ENCODE results near the gene OLFM1. TPM values are rescaled to one million over a fixed set of nuclear protein-coding genes. Genes with fewer than 3 reads are reported as not detected.

The OLFM1 gene
- 29.3 TPM for polyA plus RNA-seq
- long read RNA-seq, donor 1, partial matches to known transcripts, result 0 of 8 reads
- long read RNA-seq, donor 1, other reads (novel, unspliced or antisense), result 0 of 8 reads
- long read RNA-seq, donor 2, transcript OLFM1-204 (6 exons, 2,444 nt), result major isoform, 6 of 12 reads
- long read RNA-seq, donor 2, partial matches to known transcripts, result 0 of 12 reads
- long read RNA-seq, donor 2, other reads (novel, unspliced or antisense), result 0 of 12 reads
- long read RNA-seq, donor 3, result 0 reads
- long read RNA-seq, donor 4, result 0 reads
- long read RNA-seq, donor 5, transcript OLFM1-201 (6 exons, 2,591 nt), result minor isoform, 5 of 19 reads
- long read RNA-seq, donor 5, transcript OLFM1-208 (4 exons, 1,057 nt), result minor isoform, 5 of 19 reads
- long read RNA-seq, donor 5, transcript OLFM1-204 (6 exons, 2,444 nt), result major isoform, 6 of 19 reads
- long read RNA-seq, donor 5, partial matches to known transcripts, result 0 of 19 reads
- long read RNA-seq, donor 5, other reads (novel, unspliced or antisense), result 0 of 19 reads
- long read RNA-seq, donor 6, transcript OLFM1-204 (6 exons, 2,444 nt), result major isoform, 6 of 14 reads
- long read RNA-seq, donor 6, transcript OLFM1-208 (4 exons, 1,057 nt), result minor isoform, 5 of 14 reads
- long read RNA-seq, donor 6, partial matches to known transcripts, result 0 of 14 reads
- long read RNA-seq, donor 6, other reads (novel, unspliced or antisense), result 0 of 14 reads
- long read RNA-seq, donor 7, partial matches to known transcripts, result 15 of 28 reads
- long read RNA-seq, donor 7, other reads (novel, unspliced or antisense), result 0 of 28 reads
- long read RNA-seq, donor 8, transcript OLFM1-204 (6 exons, 2,444 nt), result major isoform, 7 of 14 reads
- long read RNA-seq, donor 8, partial matches to known transcripts, result 0 of 14 reads
- long read RNA-seq, donor 8, other reads (novel, unspliced or antisense), result 0 of 14 reads
- long read RNA-seq, donor 9, transcript OLFM1-201 (6 exons, 2,591 nt), result major isoform, 5 of 17 reads
- long read RNA-seq, donor 9, transcript OLFM1-202 (4 exons, 1,014 nt), result major isoform, 5 of 17 reads
- long read RNA-seq, donor 9, partial matches to known transcripts, result 0 of 17 reads
- long read RNA-seq, donor 9, other reads (novel, unspliced or antisense), result 0 of 17 reads
- long read RNA-seq, donor 10, transcript OLFM1-204 (6 exons, 2,444 nt), result major isoform, 5 of 14 reads
- long read RNA-seq, donor 10, partial matches to known transcripts, result 0 of 14 reads
- long read RNA-seq, donor 10, other reads (novel, unspliced or antisense), result 0 of 14 reads
- long read RNA-seq, donor 11, partial matches to known transcripts, result 0 of 7 reads
- long read RNA-seq, donor 11, other reads (novel, unspliced or antisense), result 0 of 7 reads

DNA sequence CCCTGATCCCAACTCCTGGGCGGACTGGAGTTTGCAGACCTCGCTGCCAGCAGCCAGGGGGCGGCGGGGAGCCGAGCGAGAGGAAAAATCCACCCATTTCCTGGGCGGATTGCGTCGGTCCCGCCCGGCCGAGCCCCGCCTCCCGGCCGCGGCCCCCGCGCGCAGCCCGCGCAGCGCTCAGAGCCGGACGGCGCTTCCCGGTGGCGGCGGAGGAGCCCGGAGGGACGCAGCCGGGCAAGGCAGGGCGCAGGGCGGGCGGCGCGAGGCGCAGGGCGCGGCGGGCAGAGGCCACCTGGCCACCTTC, at the start of gene OLFM1:
Gene OLFM1 (plus strand): TSS at position 180 of the 304 bp plus-strand sequence. CDS start 322 bp downstream, outside the sequence.
- H3K4me1 ChIP-seq (ENCODE audit: control insufficient read depth, insufficient read depth, low read length), result peaks cover 10% of the 10 kb centered on the region
- H3K27ac ChIP-seq (ENCODE audit: low read length), result no peak within 1 kb of the TSS
- H3K9me3 ChIP-seq (ENCODE audit: control insufficient read depth, low read depth, low read length), result peaks cover 13% of the 10 kb centered on the region
- peak; percentile 41 to 67 for DNase-seq
- no CpG with 5 or more reads among the region's 40 CpGs for WGBS (ENCODE audit: insufficient coverage, low lambda C conversion rate)
- peak within 1 kb of the TSS; percentile 21 for H3K4me3 ChIP-seq (ENCODE audit: low read length)
- H3K36me3 ChIP-seq (ENCODE audit: control insufficient read depth, insufficient read depth, low read length), result no peaks in the 10 kb centered on the region
- peaks cover 48% of the 10 kb centered on the region for H3K27me3 ChIP-seq (ENCODE audit: control insufficient read depth, insufficient read depth, low read length)

- no peak overlapping the region for H3K4me3 ChIP-seq (ENCODE audit: low read length)
- H3K27me3 ChIP-seq (ENCODE audit: control insufficient read depth, insufficient read depth, low read length), result no peaks in the 10 kb centered on the region
- H3K4me1 ChIP-seq (ENCODE audit: control insufficient read depth, insufficient read depth, low read length), result no peaks in the 10 kb centered on the region
- DNase-seq, result no peak
- WGBS (ENCODE audit: insufficient coverage, low lambda C conversion rate), result no CpG with 5 or more reads among the region's 13 CpGs
- H3K36me3 ChIP-seq (ENCODE audit: control insufficient read depth, insufficient read depth, low read length), result no peaks in the 10 kb centered on the region
- H3K9me3 ChIP-seq (ENCODE audit: control insufficient read depth, low read depth, low read length), result no peaks in the 10 kb centered on the region
- no peak overlapping the region for H3K27ac ChIP-seq (ENCODE audit: low read length)
Observed at GRCh38 chr9:135038331-135038730, 49.1 kb upstream of the OLFM1 start.

DNA sequence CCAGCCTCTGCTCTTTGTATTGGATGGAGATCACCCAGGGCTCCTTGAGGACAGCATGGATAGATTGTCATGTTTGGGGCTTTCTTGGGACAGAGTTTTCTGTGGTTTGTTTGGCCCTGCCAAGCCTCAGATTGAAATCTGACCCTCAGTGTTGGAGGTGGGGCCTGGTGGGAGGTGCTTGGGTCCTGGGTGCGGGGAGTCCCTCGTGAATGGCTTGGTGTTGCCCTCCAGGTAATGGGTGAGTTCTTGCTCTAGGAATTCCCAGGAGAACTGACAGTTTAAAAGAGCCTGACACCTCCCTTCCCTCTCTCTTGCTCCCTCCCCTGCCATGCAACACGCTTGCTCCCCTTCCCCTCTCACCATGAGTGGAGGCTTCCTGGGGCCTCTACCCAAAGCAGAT, 48.6 kb upstream of the OLFM1 start:
- no peak for DNase-seq
- no peaks in the 10 kb centered on the region for H3K36me3 ChIP-seq (ENCODE audit: control insufficient read depth, insufficient read depth, low read length)

DNA sequence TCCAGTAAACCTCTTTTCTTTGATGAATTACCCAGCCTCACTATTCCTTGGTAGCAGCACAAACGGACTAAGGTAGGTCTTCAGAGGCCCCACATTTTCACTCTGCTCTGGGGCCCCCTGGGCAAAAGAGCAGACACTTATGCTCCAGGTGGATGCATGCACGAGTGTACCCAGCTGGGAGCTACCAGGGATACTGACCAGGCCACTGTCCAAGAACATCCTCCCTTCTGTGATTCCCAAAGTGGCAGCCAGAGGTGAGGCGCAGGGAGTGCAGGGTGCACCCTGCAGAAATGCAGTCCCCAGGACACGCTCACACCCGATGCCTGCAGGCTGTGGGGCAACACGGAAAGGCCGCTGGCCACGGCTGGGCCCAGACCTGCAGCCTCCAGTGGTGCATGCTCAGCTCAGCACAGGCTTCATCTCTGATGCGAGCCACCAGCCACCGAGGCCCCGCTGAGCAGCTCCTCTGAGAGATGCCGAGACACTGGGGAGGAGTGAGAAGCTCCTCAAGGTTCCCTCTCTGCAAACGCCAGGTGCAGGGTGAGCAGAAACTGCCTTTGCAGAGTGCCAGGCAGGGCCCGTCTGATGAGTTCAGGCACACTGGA, 48.1 kb upstream of the OLFM1 start:
- no peaks in the 10 kb centered on the region for H3K36me3 ChIP-seq (ENCODE audit: control insufficient read depth, insufficient read depth, low read length)
- H3K27ac ChIP-seq (ENCODE audit: low read length), result no peak overlapping the region
- DNase-seq, result no peak
- no peaks in the 10 kb centered on the region for H3K9me3 ChIP-seq (ENCODE audit: control insufficient read depth, low read depth, low read length)
- 83% methylated on average over 1 of the region's 14 CpGs for WGBS (ENCODE audit: insufficient coverage, low lambda C conversion rate)
- no peaks in the 10 kb centered on the region for H3K27me3 ChIP-seq (ENCODE audit: control insufficient read depth, insufficient read depth, low read length)
- no peak overlapping the region for H3K4me3 ChIP-seq (ENCODE audit: low read length)
- H3K4me1 ChIP-seq (ENCODE audit: control insufficient read depth, insufficient read depth, low read length), result no peaks in the 10 kb centered on the region

More for the DNA sequence above, 48.6 kb upstream of the OLFM1 start:
- H3K4me1 ChIP-seq (ENCODE audit: control insufficient read depth, insufficient read depth, low read length), result no peaks in the 10 kb centered on the region
- H3K27ac ChIP-seq (ENCODE audit: low read length), result no peak overlapping the region
- no peaks in the 10 kb centered on the region for H3K9me3 ChIP-seq (ENCODE audit: control insufficient read depth, low read depth, low read length)
- H3K27me3 ChIP-seq (ENCODE audit: control insufficient read depth, insufficient read depth, low read length), result no peaks in the 10 kb centered on the region
- H3K4me3 ChIP-seq (ENCODE audit: low read length), result no peak overlapping the region
- no CpG with 5 or more reads among the region's 3 CpGs for WGBS (ENCODE audit: insufficient coverage, low lambda C conversion rate)

GRCh38 chr9:135039916-135040645, 47.4 kb upstream of the OLFM1 start:
- Histone ChIP-seq H3K4me3 (ENCODE audit: low read length) (no peak overlapping the region), H3K27me3 (ENCODE audit: control insufficient read depth, insufficient read depth, low read length) (no peaks in the 10 kb centered on the region), H3K4me1 (ENCODE audit: control insufficient read depth, insufficient read depth, low read length) (no peaks in the 10 kb centered on the region), H3K9me3 (ENCODE audit: control insufficient read depth, low read depth, low read length) (no peaks in the 10 kb centered on the region), H3K27ac (ENCODE audit: low read length) (no peak overlapping the region), H3K36me3 (ENCODE audit: control insufficient read depth, insufficient read depth, low read length) (no peaks in the 10 kb centered on the region)
- DNase-seq, result no peak
- WGBS (ENCODE audit: insufficient coverage, low lambda C conversion rate), result no CpG with 5 or more reads among the region's 9 CpGs

DNA sequence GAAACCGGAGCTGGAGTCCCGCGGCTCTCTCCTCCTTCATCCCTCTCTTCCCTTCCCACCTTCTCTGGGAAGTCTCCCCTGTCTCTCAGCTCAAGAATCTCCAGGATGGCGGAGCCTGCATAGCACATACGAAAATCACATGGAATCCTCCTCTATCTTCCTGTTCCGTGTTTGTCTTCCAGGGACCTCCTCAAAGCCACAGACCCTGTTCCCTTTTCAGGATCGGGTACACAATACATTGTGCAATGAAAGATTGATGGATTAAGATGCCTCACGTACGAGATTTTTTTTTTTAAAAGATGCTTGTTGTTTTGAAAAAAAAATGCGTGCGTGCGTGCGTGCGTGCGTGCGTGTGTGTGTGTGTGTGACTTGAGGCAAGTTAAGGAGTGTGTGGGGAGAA, 46.6 kb upstream of the OLFM1 start:
- Histone ChIP-seq H3K4me3 (ENCODE audit: low read length) (no peak overlapping the region), H3K9me3 (ENCODE audit: control insufficient read depth, low read depth, low read length) (no peaks in the 10 kb centered on the region), H3K27ac (ENCODE audit: low read length) (no peak overlapping the region), H3K36me3 (ENCODE audit: control insufficient read depth, insufficient read depth, low read length) (no peaks in the 10 kb centered on the region), H3K27me3 (ENCODE audit: control insufficient read depth, insufficient read depth, low read length) (no peaks in the 10 kb centered on the region), H3K4me1 (ENCODE audit: control insufficient read depth, insufficient read depth, low read length) (no peaks in the 10 kb centered on the region)
- 92% methylated on average over 2 of the region's 16 CpGs for WGBS (ENCODE audit: insufficient coverage, low lambda C conversion rate)
- DNase-seq, result no peak

DNA sequence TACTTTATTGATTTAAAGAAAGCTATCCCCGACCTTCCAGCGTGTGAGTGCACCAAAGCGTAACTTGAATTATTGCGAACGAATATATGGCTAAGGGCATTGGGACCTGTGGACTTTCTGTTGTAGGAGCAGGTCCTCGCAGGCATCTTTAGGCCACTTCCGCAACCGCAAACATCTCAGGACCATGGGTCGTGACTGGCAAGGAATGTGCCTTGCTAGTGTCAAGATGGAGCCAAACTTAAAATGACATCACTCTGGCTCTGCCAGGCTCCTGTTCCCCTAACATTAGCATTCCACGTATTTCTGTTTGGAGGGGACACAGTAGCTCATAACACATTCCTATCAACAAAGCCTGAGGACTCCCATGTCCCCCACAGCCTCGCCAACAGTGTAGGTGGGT, 44.1 kb upstream of the OLFM1 start:
- no peak overlapping the region for H3K4me3 ChIP-seq (ENCODE audit: low read length)
- no peaks in the 10 kb centered on the region for H3K27me3 ChIP-seq (ENCODE audit: control insufficient read depth, insufficient read depth, low read length)
- no peak overlapping the region for H3K27ac ChIP-seq (ENCODE audit: low read length)
- DNase-seq, result no peak
- H3K9me3 ChIP-seq (ENCODE audit: control insufficient read depth, low read depth, low read length), result no peaks in the 10 kb centered on the region
- no peaks in the 10 kb centered on the region for H3K4me1 ChIP-seq (ENCODE audit: control insufficient read depth, insufficient read depth, low read length)
- no CpG with 5 or more reads among the region's 11 CpGs for WGBS (ENCODE audit: insufficient coverage, low lambda C conversion rate)
- no peaks in the 10 kb centered on the region for H3K36me3 ChIP-seq (ENCODE audit: control insufficient read depth, insufficient read depth, low read length)

- Histone ChIP-seq H3K9me3 (ENCODE audit: control insufficient read depth, low read depth, low read length) (no peaks in the 10 kb centered on the region), H3K36me3 (ENCODE audit: control insufficient read depth, insufficient read depth, low read length) (no peaks in the 10 kb centered on the region), H3K27me3 (ENCODE audit: control insufficient read depth, insufficient read depth, low read length) (no peaks in the 10 kb centered on the region), H3K27ac (ENCODE audit: low read length) (no peak overlapping the region), H3K4me3 (ENCODE audit: low read length) (no peak overlapping the region), H3K4me1 (ENCODE audit: control insufficient read depth, insufficient read depth, low read length) (no peaks in the 10 kb centered on the region)
- DNase-seq, result no peak
- WGBS (ENCODE audit: insufficient coverage, low lambda C conversion rate), result 88% methylated on average over 4 of the region's 25 CpGs
Observed at GRCh38 chr9:135045264-135045927, 42.1 kb upstream of the OLFM1 start.

Measured in large intestine (tissue), 12 donors.